Ishikawa (cell line): Measurements from ENCODE around the gene PACS1.

Experiments used
- CEBPB ChIP-seq: IDR thresholded peaks from 2 replicates; pipeline ENCODE4 v1.6.1; 2012
- EP300 ChIP-seq: IDR thresholded peaks from 2 replicates; pipeline ENCODE4 v1.6.1; 2012; ENCODE audit warnings: borderline replicate concordance
- REST ChIP-seq: IDR thresholded peaks from 2 replicates; pipeline ENCODE4 v1.6.1; 2012; ENCODE audit warnings: low read depth, mild to moderate bottlenecking
- TEAD4 ChIP-seq: IDR thresholded peaks from 2 replicates; pipeline ENCODE4 v1.6.1; 2012
- USF1 ChIP-seq: IDR thresholded peaks from 2 replicates; pipeline ENCODE4 v1.6.1; 2012

- TF ChIP-seq CEBPB (no peak), EP300 (no peak), USF1 (no peak), REST (no peak), TEAD4 (no peak)
Observed at GRCh38 chr11:66286699-66287098, 216.6 kb downstream of the PACS1 start.
